Heart right ventricle (tissue), 16 donors: ENCODE data around the gene VPS13D. TPM values are rescaled to one million over a fixed set of nuclear protein-coding genes. Genes with fewer than 3 reads are reported as not detected.

Source experiments
- ATAC-seq, 8 donors: fragments of 200-7000 bp; cut with Tn5 transposase; one replicate each; pipeline ENCODE4 v1.9.1; 2020; ENCODE audit warnings: mild to moderate bottlenecking in 8 of 8, moderate library complexity in 8 of 8, moderate number of reproducible peaks in 1 of 8
- DNase-seq, 2 donors: peaks; one replicate each; pipeline ENCODE4 v3.0.0-alpha.2; 2020
- H3K27ac ChIP-seq, 10 donors: fragments of 200-600 bp; sonication (generic) in 2 of 10; one replicate each; pipeline versions ENCODE4 v1.5.0 to v1.8.0; 2020 to 2022; ENCODE audit warnings: mild to moderate bottlenecking in 3 of 10
- H3K27me3 ChIP-seq, 7 donors: fragments of 200-600 bp; one replicate each; pipeline ENCODE4 v1.8.0; 2021 to 2022; ENCODE audit warnings: mild to moderate bottlenecking in 2 of 7
- H3K36me3 ChIP-seq, 9 donors: fragments of 200-600 bp; sonication (generic) in 1 of 9; one replicate each; pipeline versions ENCODE4 v1.5.0 to v1.8.0; 2020 to 2022; ENCODE audit warnings: mild to moderate bottlenecking in 2 of 9
- H3K4me1 ChIP-seq, 9 donors: fragments of 200-600 bp; sonication (generic) in 1 of 9; one replicate each; pipeline versions ENCODE4 v1.5.0 to v1.8.0; 2020 to 2022; ENCODE audit warnings: mild to moderate bottlenecking in 4 of 9
- H3K4me3 ChIP-seq, 10 donors: fragments of 200-600 bp; sonication (generic) in 2 of 10; one replicate each; pipeline versions ENCODE4 v1.5.0 to v1.8.0; 2020 to 2022; ENCODE audit warnings: mild to moderate bottlenecking in 7 of 10, moderate library complexity in 2 of 10
- H3K9me3 ChIP-seq, 11 donors: fragments of 200-600 bp in 10 of 11; sonication (generic) in 2 of 11; one replicate each; pipeline versions ENCODE4 v1.5.0 to v1.8.0; 2013 to 2022; ENCODE audit warnings: mild to moderate bottlenecking in 2 of 11, control low read depth in 1 of 11, moderate library complexity in 1 of 11
- WGBS, 2 donors: extraction: QIAGEN DNeasy Blood & Tissue Kit; methylation state at CpG; one replicate each; pipeline ENCODE4 v1.1.7; 2013; ENCODE audit warnings: inconsistent platforms in 1 of 2; 5-methylcytosine and 5-hydroxymethylcytosine counted together
- intact Hi-C, 10 donors: fragments of 100-400 bp; cut with DNase I; formaldehyde crosslinking; loops; one replicate each; pipeline versions ENCODE4 v1.11.1 to v1.14.2; 2022
- polyA plus RNA-seq, 2 donors: library from polyadenylated mRNA; stranded (reverse); fragments of 200-250 nt; gene quantifications; one replicate each; pipeline ENCODE4 v1.2.3, GENCODE V29; 2013
- total RNA-seq, 10 donors: library from RNA; stranded (reverse); fragmentation: NEBNext Ultra II Directional in 3 of 10; extraction: Animal tissue kit (Norgen Biotek cat#: 25700) in 3 of 10; gene quantifications; one replicate each; pipeline versions ENCODE4 v1.2.1 to v1.2.4, GENCODE V29; 2021 to 2023
- TF ChIP-seq, protein P1 (sequence below), 9 donors: fragments of 200-600 bp; sonication (generic) in 2 of 9; IDR thresholded peaks; one replicate each; pipeline versions ENCODE4 v1.5.0 to v1.8.0; 2021 to 2022; ENCODE audit warnings: antibody characterized with exemption in 9 of 9, mild to moderate bottlenecking in 5 of 9, moderate library complexity in 1 of 9
- donor health status: Arrhythmogenic right ventricular cardiomyopathy.
- donor health status: ischemic (EF 13 %, LVEDD 7.1; RV severe dilation, severe dysfunction).
- donor health status: healthy with polysubstance abuse.
- donor health status: DM: no; HTN: yes; CAD: no.
- donor health status: DM: no; HTN: no; CAD: no.
- donor health status: ischemic (EF 25% LVEDD 6.9; RV normal size, moderate dysfunction).
- donor health status: ischemic (EF 25% LVEDD 5.7; RV mildly dilated, moderate dysfunction).
- donor health status: healthy.
- donor health status: DM: yes; HTN: yes; CAD: no.
- donor health status: Ischemic cardiomyopathy.
- donor health status: ischemic (EF 35%, LVEDD 5.7; RV mildly dilated, moderate dysfunction).
- donor health status: nonischemic (EF 11% LVEDD 7.7; RV severe dilation, severe dysfunction).
- donor health status: DM: yes; HTN: yes; CAD: no.
- donor health status: PGD.
- donor health status: ischemic (EF 29% LVEDD 5.4; RV normal size, mild dysfunction).
- donor health status: nonischemic (EF 23%, LVEDD 6.1; RV moderate dilation, normal function).

The VPS13D gene
- total and polyA plus RNA-seq, 12 donors = 36.9 to 161 (median 83.3) TPM

GRCh38 chr1:12552111-12552888 is 322.5 kb downstream of the VPS13D start:
- ATAC-seq = no peak
- Histone ChIP-seq H3K4me1 (peaks cover 25 to 84% (median 54%) of the 10 kb centered on the region in 9 donors), H3K9me3 (no peaks in the 10 kb centered on the region), H3K36me3 (no peaks in the 10 kb centered on the region), H3K4me3 (no peak overlapping the region), H3K27ac (peak overlapping the region in 9 of 10 donors; percentile 51 to 94 (median 86)), H3K27me3 (no peaks in the 10 kb centered on the region)
- intact Hi-C loops = loop anchor here in 1 of 10 donors (5.0 kb wide), 1 partner anchor 40 kb away; no protein-coding TSS in a partner anchor
- TF ChIP-seq, protein P1, sequence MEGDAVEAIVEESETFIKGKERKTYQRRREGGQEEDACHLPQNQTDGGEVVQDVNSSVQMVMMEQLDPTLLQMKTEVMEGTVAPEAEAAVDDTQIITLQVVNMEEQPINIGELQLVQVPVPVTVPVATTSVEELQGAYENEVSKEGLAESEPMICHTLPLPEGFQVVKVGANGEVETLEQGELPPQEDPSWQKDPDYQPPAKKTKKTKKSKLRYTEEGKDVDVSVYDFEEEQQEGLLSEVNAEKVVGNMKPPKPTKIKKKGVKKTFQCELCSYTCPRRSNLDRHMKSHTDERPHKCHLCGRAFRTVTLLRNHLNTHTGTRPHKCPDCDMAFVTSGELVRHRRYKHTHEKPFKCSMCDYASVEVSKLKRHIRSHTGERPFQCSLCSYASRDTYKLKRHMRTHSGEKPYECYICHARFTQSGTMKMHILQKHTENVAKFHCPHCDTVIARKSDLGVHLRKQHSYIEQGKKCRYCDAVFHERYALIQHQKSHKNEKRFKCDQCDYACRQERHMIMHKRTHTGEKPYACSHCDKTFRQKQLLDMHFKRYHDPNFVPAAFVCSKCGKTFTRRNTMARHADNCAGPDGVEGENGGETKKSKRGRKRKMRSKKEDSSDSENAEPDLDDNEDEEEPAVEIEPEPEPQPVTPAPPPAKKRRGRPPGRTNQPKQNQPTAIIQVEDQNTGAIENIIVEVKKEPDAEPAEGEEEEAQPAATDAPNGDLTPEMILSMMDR (IDR thresholded peaks at IDR 0.05) = no peak
- WGBS, 2 donors = 85 to 87% methylated on average over 27 of the region's 27 CpGs
- no peak for DNase-seq

- Histone ChIP-seq H3K36me3 (no peaks in the 10 kb centered on the region), H3K4me3 (no peak overlapping the region), H3K27me3 (no peaks in the 10 kb centered on the region), H3K27ac (peak overlapping the region; percentile 38 to 94 (median 82)), H3K9me3 (no peaks in the 10 kb centered on the region), H3K4me1 (peaks cover 16 to 77% (median 45%) of the 10 kb centered on the region in 9 donors)
- ATAC-seq (peak; percentile 29 to 74 (median 41)), DNase-seq (no peak)
- WGBS, 2 donors = 48 to 57% methylated on average over 16 of the region's 16 CpGs
- intact Hi-C loops = loop anchor here in 1 of 10 donors (5.0 kb wide), 1 partner anchor 39 kb away; no protein-coding TSS in a partner anchor
- TF ChIP-seq, protein P1 (IDR thresholded peaks at IDR 0.05) = no peak
Measured at GRCh38 chr1:12552951-12553921, 323.4 kb downstream of the VPS13D start.

GRCh38 chr1:12553963-12554362 is 324.1 kb downstream of the VPS13D start:
- H3K27ac ChIP-seq = peak overlapping the region in 9 of 10 donors; percentile 38 to 94 (median 86)

More at GRCh38 chr1:12553963-12554362, 324.1 kb downstream of the VPS13D start:
- no peaks in the 10 kb centered on the region for H3K9me3 ChIP-seq
- intact Hi-C loops = loop anchor here in 1 of 10 donors (5.0 kb wide), 1 partner anchor 38 kb away; no protein-coding TSS in a partner anchor
- peak in 1 of 8 donors; percentile 14 for ATAC-seq
- H3K4me3 ChIP-seq = no peak overlapping the region
- TF ChIP-seq, protein P1 (IDR thresholded peaks at IDR 0.05) = no peak
- no peaks in the 10 kb centered on the region for H3K36me3 ChIP-seq
- H3K27me3 ChIP-seq = no peaks in the 10 kb centered on the region
- 71 to 79% methylated on average over 3 of the region's 3 CpGs for WGBS, 2 donors
- peaks cover 12 to 69% (median 39%) of the 10 kb centered on the region in 9 donors for H3K4me1 ChIP-seq
- DNase-seq = no peak
